ENCODE results near the gene UGT2A1.

Gene UGT2A1

DNA sequence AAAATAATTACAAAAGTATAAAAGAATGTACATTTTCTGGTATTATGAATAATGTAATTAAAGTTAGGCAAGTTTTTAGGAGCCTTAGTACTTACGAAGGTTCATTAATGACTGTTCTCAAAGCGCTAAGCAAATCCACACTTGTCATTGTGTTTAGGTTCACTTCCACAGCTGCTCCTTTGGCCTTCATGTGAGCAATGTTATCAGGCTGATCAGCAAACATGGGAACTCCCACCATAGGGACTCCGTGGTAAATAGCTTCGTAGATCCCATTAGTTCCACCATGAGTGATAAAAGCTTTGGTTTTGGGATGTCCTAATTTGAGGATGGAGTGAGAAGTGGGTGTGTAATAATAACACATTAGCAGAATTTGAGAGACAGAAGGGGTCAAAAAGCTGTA is 58.7 kb downstream of the UGT2A1 start:
- H3K4me3 ChIP-seq = no peak overlapping the region
- H3K27ac ChIP-seq = no peak overlapping the region

DNA sequence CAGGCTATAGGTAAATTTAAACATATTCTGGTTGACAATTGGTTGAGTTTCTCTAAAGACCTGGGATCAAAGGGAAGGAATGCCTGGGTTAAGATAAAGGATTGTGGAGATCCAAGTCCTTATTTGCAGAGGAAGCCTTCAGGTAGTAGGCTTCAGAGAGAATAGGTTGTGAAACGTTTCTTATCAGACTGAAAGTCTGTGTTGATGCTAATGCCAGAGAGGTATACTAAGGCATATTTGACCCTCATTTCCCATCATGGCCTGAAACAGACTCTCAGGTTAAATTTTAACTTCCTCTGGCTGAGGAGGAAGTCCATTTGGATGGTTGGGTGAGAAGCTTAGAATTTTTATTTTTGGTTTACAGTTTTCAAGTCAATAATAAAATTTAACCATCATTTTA is 61.7 kb downstream of the UGT2A1 start:
- H3K4me3 ChIP-seq = no peak overlapping the region
- no peak overlapping the region for H3K27ac ChIP-seq

DNA sequence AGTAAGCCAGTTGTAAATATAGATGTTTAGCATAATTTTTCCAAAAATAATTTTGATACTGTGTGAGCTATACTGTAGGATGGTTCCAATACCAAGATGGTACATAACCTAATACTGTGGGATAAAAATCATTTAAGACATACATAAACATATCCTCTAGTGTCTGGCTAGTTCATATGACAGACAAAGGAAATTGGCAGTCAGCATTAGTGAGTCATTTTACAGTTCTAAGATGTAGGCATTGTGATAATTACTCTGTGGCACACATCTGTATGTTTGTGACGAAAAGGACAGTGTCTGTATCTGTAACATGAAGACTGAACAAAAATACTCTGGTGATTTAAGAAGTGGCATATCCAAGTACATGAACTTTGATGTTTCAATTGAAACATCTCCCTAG is 63.2 kb downstream of the UGT2A1 start:
- H3K27ac ChIP-seq = no peak overlapping the region
- H3K4me3 ChIP-seq = no peak overlapping the region

DNA sequence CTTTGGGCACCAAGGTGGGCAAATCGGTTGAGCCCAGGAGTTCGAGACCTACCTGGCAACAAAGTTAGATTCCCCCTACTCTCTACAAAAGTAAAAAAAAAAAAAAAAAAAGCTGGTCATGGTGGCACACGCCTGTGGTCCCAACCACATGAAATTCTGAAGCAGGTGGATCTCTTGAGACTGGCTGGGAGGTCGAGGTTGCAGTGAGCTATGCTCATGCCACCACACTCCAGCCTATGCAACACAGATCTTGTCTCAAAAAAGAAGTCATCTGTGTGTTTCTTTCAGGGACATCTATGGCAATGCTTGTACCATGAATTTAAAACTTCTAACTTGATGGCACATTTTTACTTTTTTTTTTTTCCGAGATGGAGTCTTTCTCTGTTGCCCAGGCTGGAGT is 68.9 kb downstream of the UGT2A1 start:
- Histone ChIP-seq H3K27ac (no peak overlapping the region), H3K4me3 (no peak overlapping the region)

DNA sequence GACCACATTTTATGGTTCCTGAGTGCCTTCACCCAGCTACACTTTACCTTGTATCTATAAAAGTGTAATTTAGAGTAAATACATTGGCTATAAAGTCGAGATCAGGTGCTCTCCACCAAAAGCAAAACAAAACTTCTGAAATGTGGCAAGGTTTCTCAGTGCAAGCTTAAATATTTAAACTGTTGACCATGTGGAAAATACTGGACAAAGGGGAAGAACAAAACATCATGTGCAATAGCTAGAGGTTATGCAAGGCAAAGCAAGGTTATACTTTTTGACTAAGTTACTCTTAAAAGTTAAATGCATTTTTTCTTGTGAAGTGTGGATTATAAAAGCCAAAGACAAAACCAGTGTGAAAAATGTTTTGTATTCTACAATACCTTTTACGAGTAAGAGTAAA is 69.5 kb downstream of the UGT2A1 start:
- H3K27ac ChIP-seq = no peak overlapping the region
- H3K4me3 ChIP-seq = no peak overlapping the region

DNA sequence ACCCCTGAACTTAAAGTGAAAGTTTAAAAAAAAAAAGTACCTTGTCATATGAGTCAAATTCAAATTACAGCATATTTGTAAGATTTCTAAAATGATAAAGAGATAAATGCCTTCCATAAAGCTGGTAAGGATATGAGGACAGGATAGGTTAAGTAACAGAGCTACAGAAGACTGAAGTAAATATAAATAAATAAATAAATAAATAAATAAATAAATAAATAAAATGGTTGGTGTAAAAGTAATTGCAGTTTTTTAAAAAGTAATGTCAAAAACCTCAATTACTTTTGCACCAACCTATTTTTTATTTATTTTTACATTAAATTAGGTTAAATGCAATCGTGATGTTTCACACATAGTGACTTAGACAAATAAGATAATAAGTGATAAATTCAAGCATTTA is 75.8 kb downstream of the UGT2A1 start:
- Histone ChIP-seq H3K4me3 (no peak overlapping the region), H3K27ac (no peak overlapping the region)

DNA sequence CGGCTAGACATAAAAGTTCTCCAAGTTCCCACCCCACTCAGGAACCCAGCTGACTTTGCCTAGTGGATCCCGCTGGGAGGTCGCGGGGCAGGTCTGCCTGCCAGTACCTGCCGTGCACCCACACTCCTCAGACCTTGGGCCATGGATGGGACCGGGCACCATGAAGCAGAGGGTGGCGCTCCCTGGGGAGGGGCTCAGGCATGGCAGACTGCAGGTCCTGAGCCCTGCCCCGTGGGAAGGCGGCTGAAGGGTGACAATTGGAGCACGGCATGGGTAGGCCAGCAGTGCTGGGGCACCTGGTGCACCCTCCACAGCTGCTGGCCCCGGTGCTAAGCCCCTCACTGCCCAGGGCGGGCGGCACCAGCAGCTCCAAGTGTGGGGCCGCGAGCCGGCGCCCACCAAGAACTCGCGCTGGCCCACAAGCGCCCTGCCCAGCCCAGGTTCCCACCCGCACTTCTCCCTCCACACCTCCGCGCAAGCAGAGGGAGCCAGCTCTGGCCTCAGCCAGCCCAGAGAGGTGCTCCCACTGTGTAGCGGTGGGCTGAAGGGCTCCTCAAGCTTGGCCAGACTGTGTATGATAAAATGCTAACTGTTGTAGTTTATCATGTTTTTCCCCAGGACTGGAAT is 76.7 kb downstream of the UGT2A1 start:
- no peak overlapping the region for H3K27ac ChIP-seq
- no peak overlapping the region for H3K4me3 ChIP-seq

DNA sequence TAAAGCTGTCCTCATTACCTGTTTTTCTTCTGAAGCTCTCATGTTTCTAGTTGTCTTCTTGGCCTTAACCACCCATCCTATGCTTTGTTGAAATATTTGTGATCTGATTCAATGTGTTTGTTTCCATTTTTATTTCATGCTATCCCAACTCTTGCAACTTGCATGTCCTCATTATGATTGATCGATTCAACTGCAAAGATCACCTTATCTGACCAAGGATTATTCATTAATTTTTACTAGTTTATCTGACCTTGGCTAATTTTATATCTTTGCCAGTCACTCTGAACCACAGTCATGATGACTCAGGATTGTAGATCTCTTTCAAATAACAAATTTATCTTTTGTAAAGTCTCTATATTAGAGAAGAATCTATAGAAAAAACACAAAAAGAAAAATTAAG is 84.3 kb downstream of the UGT2A1 start:
- H3K27ac ChIP-seq = no peak overlapping the region

DNA sequence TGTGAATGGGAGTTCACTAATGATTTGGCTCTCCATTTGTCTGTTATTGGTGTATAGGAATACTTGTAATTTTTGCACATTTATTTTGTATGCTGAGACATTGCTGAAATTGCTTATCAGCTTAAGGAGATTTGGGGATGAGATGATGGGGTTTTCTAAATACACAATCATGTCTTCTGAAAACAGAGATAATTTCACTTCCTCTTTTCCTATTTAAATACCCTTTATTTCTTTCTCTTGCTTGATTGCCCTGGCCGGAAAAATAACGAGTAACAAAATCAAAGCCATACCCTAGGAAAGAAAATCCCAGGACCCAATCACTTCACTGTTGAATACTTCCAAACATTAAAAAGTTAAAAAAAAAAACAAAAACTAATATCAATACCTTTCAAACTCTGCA is 89.6 kb downstream of the UGT2A1 start:
- Histone ChIP-seq H3K4me3 (no peak overlapping the region), H3K27ac (no peak overlapping the region)

More for the DNA sequence above, 84.3 kb downstream of the UGT2A1 start:
- no peak overlapping the region for H3K4me3 ChIP-seq

DNA sequence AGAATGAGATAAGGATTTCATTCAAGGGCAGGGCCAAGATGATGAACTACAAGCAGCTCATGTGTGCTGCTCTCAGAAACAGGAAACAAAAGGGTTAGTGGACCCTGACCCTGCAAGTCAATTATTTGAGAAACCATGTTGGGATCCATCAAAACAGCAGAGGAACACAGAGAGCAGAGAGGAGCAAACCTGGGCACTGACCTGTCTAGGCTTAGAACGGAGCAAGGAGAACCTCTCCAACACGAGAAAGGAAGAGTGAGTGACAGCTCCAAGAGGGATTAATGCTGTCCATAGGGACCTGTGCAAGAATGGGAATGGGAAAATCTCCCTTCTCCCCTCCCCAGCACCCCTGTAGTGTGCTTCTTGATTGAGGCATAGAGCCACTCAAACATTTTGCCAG is 103.4 kb downstream of the UGT2A1 start:
- Histone ChIP-seq H3K4me3 (no peak overlapping the region), H3K27ac (no peak overlapping the region)

DNA sequence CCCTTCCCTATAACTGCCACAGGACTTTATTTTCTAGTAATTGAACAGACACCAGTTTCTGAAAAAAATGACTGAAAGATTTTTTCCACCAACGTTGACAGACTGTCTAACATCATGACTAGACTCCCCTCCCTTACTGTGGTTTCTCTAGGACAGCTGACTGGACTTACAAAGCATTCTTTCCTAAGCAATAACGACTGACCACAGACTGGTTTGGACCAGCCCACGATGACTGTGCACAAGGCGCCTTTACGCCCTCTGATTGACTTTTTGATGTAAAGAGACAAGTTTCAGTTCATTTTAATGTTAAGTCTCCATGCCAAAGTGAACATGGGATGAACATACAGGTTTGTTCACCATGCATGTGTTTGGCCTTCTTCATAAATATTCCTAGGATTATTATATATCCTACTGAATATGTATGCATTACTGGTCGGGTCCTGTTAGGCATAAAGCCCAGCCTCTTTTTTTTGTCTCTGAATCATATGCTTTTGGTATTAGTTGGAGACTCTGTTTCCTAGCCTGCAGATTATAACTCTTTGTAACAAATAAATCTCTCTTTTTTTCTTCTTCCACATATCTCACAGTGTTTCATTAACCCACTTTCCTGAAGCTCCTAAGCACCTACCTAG is 106.8 kb downstream of the UGT2A1 start:
- Histone ChIP-seq H3K27ac (no peak overlapping the region), H3K4me3 (no peak overlapping the region)

All from skin epidermis (tissue), 12 donors.